WTC11 (cell line): ENCODE results near the gene KLK13. TPM values are rescaled to one million over a fixed set of nuclear protein-coding genes. Genes with fewer than 3 reads are reported as not detected.

Source experiments
- ATAC-seq: fragments of 200-7000 bp; cut with Tn5 transposase; 2 replicates; pipeline ENCODE4 v1.10.0; 2021; ENCODE audit warnings: mild to moderate bottlenecking, moderate library complexity
- CTCF ChIA-PET: fragments of 300-600 bp; sonication (Branson Sonifier 250); formaldehyde crosslinking; loops from one replicate; lab custom pipeline; 2021; ENCODE audit warnings: antibody characterized with exemption; lab: Charles Lee
- POLR2A ChIA-PET: fragments of 350-600 bp; sonication (Branson Sonifier 250); formaldehyde crosslinking; loops from one replicate; lab custom pipeline; 2021; ENCODE audit warnings: antibody characterized with exemption; lab: Charles Lee
- DNase-seq: peaks from one replicate; pipeline ENCODE4 v3.0.0; 2021; ENCODE audit warnings: low spot score
- H3K27ac Mint-ChIP-seq: 2 replicates; pipeline ENCODE4 v1.8.0; 2021; ENCODE audit warnings: mixed read lengths
- H3K27me3 Mint-ChIP-seq: 2 replicates; pipeline ENCODE4 v1.8.0; 2021; ENCODE audit warnings: low read depth, mild to moderate bottlenecking, moderate library complexity, mixed read lengths
- H3K36me3 Mint-ChIP-seq: 2 replicates; pipeline ENCODE4 v1.8.0; 2021; ENCODE audit warnings: mixed read lengths
- H3K4me1 Mint-ChIP-seq: 2 replicates; pipeline ENCODE4 v1.8.0; 2022; ENCODE audit warnings: mixed read lengths
- H3K4me3 Mint-ChIP-seq: 2 replicates; pipeline ENCODE4 v1.8.0; 2021; ENCODE audit warnings: mild to moderate bottlenecking, moderate library complexity, mixed read lengths
- H3K9me3 Mint-ChIP-seq: 2 replicates; pipeline ENCODE4 v1.8.0; 2021; ENCODE audit warnings: mixed read lengths
- FOXK1 ChIP-seq: sonication (generic); formaldehyde crosslinking; IDR thresholded peaks from 2 replicates; pipeline ENCODE4 v1.8.0; 2022; ENCODE audit warnings: mild to moderate bottlenecking, moderate library complexity, missing genetic modification reagents
- FOXP1 ChIP-seq: sonication (generic); formaldehyde crosslinking; IDR thresholded peaks from 2 replicates; pipeline ENCODE4 v1.8.0; 2022; ENCODE audit warnings: missing genetic modification reagents, mild to moderate bottlenecking, moderate library complexity, borderline replicate concordance
- JUN ChIP-seq: sonication (generic); formaldehyde crosslinking; IDR thresholded peaks from 2 replicates; pipeline ENCODE4 v1.8.0; 2023; ENCODE audit warnings: mild to moderate bottlenecking, missing genetic modification reagents
- MXD4 ChIP-seq: fragments of 250-450 bp; sonication (Bioruptor Pico); IDR thresholded peaks from 2 replicates; pipeline ENCODE4 v1.8.0; 2021; ENCODE audit warnings: mild to moderate bottlenecking, moderate library complexity, borderline replicate concordance
- NFATC4 ChIP-seq: fragments of 250-450 bp; sonication (Bioruptor Pico); IDR thresholded peaks from 2 replicates; pipeline ENCODE4 v1.9.0; 2021; ENCODE audit warnings: mild to moderate bottlenecking
- NR1H2 ChIP-seq: sonication (generic); formaldehyde crosslinking; IDR thresholded peaks from 2 replicates; pipeline ENCODE4 v1.9.0; 2021; ENCODE audit warnings: mild to moderate bottlenecking, moderate library complexity, missing genetic modification reagents
- NR3C1 ChIP-seq: sonication (generic); formaldehyde crosslinking; conservative IDR thresholded peaks from 2 replicates; pipeline ENCODE4 v1.8.1; 2023; ENCODE audit warnings: low read depth, mild to moderate bottlenecking, missing genetic modification reagents
- OVOL2 ChIP-seq: fragments of 250-450 bp; sonication (Bioruptor Pico); IDR thresholded peaks from 2 replicates; pipeline ENCODE4 v1.9.0; 2021; ENCODE audit warnings: mild to moderate bottlenecking, borderline replicate concordance
- RELA ChIP-seq: sonication (generic); formaldehyde crosslinking; IDR thresholded peaks from 2 replicates; pipeline ENCODE4 v1.8.1; 2022; ENCODE audit warnings: missing genetic modification reagents, mild to moderate bottlenecking, borderline replicate concordance
- ZNF232 ChIP-seq: sonication (generic); formaldehyde crosslinking; IDR thresholded peaks from 2 replicates; pipeline ENCODE4 v1.8.0; 2022; ENCODE audit warnings: mild to moderate bottlenecking, missing genetic modification reagents
- total RNA-seq: library from RNA; stranded (reverse); gene quantifications from 3 replicates; pipeline ENCODE4 v1.2.3, GENCODE V29; 2021
- TF ChIP-seq, protein P1 (sequence below): sonication (generic); formaldehyde crosslinking; IDR thresholded peaks from 2 replicates; pipeline ENCODE4 v1.8.0; 2022; ENCODE audit warnings: mild to moderate bottlenecking, missing genetic modification reagents
- TF ChIP-seq, protein P2 (sequence below): sonication (generic); formaldehyde crosslinking; conservative IDR thresholded peaks from 2 replicates; pipeline ENCODE4 v1.8.1; 2023; ENCODE audit warnings: mild to moderate bottlenecking, low read depth, missing genetic modification reagents, moderate library complexity
- TF ChIP-seq, protein P3 (sequence below): sonication (generic); formaldehyde crosslinking; IDR thresholded peaks from 2 replicates; pipeline ENCODE4 v1.8.0; 2022; ENCODE audit warnings: missing genetic modification reagents
- TF ChIP-seq, protein P4 (sequence below): sonication (generic); formaldehyde crosslinking; conservative IDR thresholded peaks from 2 replicates; pipeline ENCODE4 v1.8.1; 2022; ENCODE audit warnings: mild to moderate bottlenecking, missing genetic modification reagents

Gene KLK13
- total RNA-seq, 1 experiment from 2014 or later = 3.1 TPM

DNA sequence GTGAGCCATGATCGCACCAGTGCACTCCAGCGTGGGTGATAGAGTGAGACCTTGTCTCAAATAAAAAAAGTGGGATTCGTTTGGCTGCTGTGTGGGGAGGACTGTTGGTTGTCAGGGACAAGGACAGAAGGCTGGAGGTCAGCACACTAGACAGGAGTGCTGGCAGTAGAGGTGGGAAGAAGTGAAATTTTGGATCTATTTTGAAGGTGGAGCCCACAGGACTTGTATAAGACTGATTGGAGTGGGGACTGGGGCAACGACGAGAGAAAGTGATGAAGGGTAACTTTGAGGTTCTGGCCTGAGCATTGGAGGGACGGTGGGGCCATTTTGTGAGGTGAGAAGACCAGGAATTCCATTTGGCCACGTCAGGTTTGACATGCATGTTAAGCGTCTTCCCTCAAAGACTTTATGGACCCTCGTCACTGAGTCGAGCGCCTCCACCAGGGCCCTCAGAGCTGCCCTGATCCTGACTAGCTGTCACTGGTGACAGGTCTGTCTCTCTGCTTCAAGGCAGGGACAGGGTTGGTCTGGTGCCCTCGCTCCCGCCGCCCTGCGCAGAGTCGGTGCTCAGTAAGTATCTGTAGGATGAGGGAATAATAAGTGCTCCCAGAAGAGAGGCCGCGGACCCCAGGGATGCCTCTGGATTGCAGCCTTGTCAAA, 42.6 kb upstream of the KLK13 start (continued):
- TF ChIP-seq FOXP1 (CRISPR knock-in tag) = no peak
- TF ChIP-seq, protein P1, sequence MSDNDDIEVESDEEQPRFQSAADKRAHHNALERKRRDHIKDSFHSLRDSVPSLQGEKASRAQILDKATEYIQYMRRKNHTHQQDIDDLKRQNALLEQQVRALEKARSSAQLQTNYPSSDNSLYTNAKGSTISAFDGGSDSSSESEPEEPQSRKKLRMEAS (CRISPR knock-in tag) = no peak

DNA sequence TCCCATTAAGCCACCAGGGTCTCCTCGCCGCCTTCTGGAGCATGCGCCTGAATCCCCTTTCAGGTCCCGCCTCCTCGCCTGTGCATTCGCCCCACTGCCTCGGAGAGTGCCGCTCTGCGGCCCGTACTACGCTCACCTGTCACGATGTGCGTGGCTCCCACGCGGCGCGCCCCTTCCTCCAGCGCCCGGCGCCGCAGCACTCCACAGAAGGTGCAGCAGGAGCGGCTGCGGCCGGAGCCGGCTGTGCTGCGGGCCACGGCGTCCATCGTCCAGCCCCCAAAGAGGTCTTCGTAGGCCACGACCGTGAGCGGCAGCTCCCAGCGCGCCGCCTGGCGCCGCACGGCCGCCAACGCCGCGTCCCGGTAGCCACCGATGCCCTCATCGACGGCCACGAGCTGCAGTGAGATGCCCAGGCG, 39.0 kb upstream of the KLK13 start:
- ATAC-seq = no peak
- Mint-ChIP-seq H3K4me1 (peaks cover 8% of the 10 kb centered on the region), H3K36me3 (peaks cover 7% of the 10 kb centered on the region; the same call in 1 of the 2 replicates), H3K27me3 (no peaks in the 10 kb centered on the region; the same call in none of the 2 replicates), H3K9me3 (no peaks in the 10 kb centered on the region), H3K4me3 (no peak overlapping the region), H3K27ac (no peak overlapping the region)
- no peak for TF ChIP-seq OVOL2 (CRISPR knock-in tag)
- TF ChIP-seq FOXK1 (CRISPR knock-in tag) = no peak
- TF ChIP-seq, protein P2, sequence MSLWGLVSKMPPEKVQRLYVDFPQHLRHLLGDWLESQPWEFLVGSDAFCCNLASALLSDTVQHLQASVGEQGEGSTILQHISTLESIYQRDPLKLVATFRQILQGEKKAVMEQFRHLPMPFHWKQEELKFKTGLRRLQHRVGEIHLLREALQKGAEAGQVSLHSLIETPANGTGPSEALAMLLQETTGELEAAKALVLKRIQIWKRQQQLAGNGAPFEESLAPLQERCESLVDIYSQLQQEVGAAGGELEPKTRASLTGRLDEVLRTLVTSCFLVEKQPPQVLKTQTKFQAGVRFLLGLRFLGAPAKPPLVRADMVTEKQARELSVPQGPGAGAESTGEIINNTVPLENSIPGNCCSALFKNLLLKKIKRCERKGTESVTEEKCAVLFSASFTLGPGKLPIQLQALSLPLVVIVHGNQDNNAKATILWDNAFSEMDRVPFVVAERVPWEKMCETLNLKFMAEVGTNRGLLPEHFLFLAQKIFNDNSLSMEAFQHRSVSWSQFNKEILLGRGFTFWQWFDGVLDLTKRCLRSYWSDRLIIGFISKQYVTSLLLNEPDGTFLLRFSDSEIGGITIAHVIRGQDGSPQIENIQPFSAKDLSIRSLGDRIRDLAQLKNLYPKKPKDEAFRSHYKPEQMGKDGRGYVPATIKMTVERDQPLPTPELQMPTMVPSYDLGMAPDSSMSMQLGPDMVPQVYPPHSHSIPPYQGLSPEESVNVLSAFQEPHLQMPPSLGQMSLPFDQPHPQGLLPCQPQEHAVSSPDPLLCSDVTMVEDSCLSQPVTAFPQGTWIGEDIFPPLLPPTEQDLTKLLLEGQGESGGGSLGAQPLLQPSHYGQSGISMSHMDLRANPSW (CRISPR knock-in tag) = no peak
- ChIA-PET POLR2A (interaction anchor here (0.6 kb wide), 1 partner anchor 68 kb away, joined by 6 read pairs; no protein-coding TSS in a partner anchor), CTCF (interaction anchor here (0.6 to 0.7 kb wide), 2 partner anchors 9 to 182 kb away, joined by 3 to 4 read pairs; no protein-coding TSS in a partner anchor)
- no peak for DNase-seq

DNA sequence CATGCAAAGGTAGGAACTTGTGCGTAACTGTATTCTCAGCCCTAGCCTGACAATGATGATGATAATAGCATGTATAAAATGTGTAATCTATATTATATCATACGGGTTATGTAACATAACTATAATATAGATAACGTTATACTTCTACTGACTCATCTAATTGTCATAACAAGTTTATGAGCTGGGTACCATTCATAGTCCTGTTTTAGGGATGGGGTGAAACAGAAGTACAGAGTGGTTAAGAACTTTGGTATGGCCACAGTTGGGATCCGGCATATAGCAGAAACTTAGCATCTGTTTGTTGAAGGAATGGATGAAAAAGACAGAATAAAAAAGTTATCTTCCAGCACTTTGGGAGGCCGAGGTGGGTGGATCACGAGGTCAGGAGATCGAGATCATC, 38.1 kb upstream of the KLK13 start:
- POLR2A ChIA-PET = no interaction called here
- Mint-ChIP-seq H3K4me3 (no peak overlapping the region), H3K36me3 (peaks cover 7% of the 10 kb centered on the region; the same call in 1 of the 2 replicates), H3K27ac (no peak overlapping the region)
- DNase-seq (no peak), ATAC-seq (no peak)
- CTCF ChIA-PET = no interaction called here
- TF ChIP-seq NR1H2 (CRISPR knock-in tag) (no peak), JUN (CRISPR knock-in tag) (no peak), ZNF232 (CRISPR knock-in tag) (no peak), NFATC4 (CRISPR knock-in tag) (no peak), RELA (CRISPR knock-in tag) (no peak), NR3C1 (CRISPR knock-in tag) (no peak), MXD4 (CRISPR knock-in tag) (no peak)
- TF ChIP-seq, protein P1 (CRISPR knock-in tag) = no peak
- TF ChIP-seq, protein P3, sequence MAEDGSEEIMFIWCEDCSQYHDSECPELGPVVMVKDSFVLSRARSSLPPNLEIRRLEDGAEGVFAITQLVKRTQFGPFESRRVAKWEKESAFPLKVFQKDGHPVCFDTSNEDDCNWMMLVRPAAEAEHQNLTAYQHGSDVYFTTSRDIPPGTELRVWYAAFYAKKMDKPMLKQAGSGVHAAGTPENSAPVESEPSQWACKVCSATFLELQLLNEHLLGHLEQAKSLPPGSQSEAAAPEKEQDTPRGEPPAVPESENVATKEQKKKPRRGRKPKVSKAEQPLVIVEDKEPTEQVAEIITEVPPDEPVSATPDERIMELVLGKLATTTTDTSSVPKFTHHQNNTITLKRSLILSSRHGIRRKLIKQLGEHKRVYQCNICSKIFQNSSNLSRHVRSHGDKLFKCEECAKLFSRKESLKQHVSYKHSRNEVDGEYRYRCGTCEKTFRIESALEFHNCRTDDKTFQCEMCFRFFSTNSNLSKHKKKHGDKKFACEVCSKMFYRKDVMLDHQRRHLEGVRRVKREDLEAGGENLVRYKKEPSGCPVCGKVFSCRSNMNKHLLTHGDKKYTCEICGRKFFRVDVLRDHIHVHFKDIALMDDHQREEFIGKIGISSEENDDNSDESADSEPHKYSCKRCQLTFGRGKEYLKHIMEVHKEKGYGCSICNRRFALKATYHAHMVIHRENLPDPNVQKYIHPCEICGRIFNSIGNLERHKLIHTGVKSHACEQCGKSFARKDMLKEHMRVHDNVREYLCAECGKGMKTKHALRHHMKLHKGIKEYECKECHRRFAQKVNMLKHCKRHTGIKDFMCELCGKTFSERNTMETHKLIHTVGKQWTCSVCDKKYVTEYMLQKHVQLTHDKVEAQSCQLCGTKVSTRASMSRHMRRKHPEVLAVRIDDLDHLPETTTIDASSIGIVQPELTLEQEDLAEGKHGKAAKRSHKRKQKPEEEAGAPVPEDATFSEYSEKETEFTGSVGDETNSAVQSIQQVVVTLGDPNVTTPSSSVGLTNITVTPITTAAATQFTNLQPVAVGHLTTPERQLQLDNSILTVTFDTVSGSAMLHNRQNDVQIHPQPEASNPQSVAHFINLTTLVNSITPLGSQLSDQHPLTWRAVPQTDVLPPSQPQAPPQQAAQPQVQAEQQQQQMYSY = no peak
- TF ChIP-seq, protein P4, sequence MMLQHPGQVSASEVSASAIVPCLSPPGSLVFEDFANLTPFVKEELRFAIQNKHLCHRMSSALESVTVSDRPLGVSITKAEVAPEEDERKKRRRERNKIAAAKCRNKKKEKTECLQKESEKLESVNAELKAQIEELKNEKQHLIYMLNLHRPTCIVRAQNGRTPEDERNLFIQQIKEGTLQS = no peak
- TF ChIP-seq, all 79 proteins: peak for 0
- Mint-ChIP-seq H3K4me1 (peaks cover 5% of the 10 kb centered on the region), H3K27me3 (no peaks in the 10 kb centered on the region), H3K9me3 (no peaks in the 10 kb centered on the region)
